ENCODE data around the gene GLE1.
"Not testable (repeated sequence)": the region's sequence is repeated elsewhere in the genome, so short reads cannot be mapped to it uniquely, and the experiment has no call there.

Gene GLE1

DNA sequence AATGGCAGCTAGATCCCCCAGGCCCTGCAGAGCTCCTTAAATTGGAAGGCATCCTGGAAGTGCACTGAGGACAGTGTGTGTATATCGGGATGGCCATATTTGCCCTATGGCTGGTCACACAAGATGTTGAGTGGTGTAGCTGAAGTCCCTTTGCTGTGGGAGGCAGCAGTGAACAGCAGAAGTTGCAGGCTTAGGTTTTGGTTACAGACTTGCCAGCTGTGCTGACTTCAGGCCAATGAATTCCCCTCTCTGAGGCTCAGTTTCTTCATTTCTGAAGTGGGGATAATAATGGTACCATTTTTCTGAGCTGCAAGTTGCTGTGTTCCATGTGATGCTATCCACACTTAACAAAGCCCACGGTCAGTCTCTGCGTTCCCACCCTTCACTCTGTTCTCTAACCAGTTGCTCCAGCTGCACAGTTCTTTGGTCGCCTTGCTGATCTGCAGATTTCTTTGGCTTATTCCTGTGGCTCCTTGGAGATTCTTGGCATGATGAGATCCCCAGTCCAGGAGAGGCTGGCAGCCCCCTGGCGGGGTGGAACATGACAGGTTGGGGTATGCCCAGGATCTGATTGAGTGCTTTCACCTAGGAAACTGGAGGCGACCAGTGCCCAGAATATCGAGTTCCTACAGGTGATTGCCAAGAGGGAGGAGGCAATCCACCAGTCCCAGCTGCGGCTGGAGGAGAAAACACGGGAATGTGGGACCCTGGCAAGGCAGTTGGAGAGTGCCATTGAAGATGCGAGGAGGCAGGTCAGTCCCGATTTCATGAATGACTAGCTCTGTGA, 6.5 kb upstream of the GLE1 start:
- DNase-seq, result no peak

DNA sequence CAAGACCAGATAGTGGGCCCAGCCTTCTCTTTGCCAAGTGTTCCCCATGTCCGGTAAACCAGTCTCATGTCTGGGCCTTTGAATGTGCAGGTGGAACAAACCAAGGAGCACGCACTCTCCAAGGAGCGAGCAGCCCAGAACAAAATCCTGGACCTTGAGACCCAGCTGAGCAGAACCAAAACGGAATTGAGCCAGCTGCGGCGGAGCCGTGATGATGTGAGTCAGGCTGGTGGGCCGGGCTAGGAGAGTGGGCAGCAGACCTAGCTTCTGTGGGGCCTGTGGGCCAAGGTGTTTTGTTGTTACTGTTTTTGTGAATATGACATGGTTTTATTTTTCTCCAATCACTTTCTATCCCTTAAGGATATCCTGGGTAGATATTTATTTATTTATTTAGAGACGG, 5.6 kb upstream of the GLE1 start:
- DNase-seq, result no peak

DNA sequence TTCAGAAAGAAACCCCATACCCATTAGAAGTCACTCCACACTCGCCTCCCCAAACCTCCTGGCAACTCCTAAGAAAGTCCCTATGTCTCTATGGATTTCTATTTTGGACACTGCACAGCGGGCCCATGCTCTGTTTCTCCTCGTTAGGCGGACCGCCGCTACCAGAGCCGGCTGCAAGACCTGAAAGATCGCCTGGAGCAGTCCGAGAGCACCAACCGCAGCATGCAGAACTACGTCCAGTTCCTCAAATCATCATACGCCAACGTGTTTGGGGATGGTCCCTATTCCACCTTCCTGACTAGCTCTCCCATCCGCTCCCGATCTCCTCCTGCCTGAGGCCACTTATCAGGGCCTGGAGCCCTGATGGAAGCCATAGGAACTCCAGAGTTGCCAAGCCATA, 4.6 kb upstream of the GLE1 start:
- DNase-seq, result no peak

DNA sequence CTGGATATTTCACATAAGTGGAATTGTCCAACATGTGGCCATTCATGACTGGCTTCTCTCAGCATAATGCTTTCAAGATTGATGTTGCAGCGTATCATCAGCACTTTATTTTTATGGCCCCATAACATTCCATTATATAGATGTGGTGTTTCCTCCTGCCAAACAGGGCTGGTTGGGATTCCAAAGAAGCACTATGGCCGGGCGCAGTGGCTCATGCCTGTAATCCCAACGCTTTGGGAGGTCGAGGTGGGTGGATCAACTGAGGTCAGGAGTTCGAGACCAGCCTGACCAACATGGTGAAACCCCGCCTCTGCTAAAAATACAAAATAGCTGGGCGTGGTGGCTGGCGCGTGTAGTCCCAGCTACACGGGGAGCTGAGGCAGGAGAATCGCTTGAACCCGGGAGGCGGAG, 1.1 kb upstream of the GLE1 start:
- not testable (repeated sequence) for DNase-seq

DNA sequence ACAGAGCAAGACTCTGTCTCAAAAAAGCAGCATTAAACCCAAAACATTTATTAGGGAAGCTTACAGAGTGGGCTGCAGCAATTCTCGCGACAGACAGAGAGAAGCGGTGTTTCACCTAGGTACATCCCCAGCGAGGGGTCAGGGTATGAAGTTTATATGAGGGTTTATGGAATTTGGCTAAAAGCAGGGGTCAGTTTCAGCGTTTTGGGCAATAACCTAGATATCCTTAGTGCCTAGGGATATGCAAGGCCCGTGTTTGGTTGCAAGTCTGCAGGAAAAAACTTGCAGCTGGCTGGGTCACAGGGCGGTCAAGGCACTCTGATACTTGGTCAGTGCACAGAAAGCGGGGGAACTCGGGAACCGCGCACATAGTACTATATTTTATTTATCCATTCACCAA, 649 bp upstream of the GLE1 start:
- no peak for DNase-seq

DNA sequence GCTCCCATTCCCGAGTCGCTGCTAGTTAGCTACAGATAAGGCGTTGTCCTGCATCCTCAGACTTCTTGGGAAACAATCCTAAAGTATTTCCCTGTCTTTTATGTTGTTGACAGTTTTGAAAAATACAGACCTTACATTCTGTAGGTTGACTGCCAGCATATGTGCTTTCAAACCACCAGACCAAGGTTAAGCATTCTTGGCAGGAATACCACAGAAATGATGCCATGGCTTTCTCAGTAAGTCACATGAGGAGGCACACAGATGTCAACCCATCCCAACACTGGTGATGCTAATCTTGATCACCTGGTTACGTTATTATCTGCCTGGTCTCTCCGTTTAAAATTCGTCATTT, 871 bp downstream of the GLE1 start:
- no peak for DNase-seq

DNA sequence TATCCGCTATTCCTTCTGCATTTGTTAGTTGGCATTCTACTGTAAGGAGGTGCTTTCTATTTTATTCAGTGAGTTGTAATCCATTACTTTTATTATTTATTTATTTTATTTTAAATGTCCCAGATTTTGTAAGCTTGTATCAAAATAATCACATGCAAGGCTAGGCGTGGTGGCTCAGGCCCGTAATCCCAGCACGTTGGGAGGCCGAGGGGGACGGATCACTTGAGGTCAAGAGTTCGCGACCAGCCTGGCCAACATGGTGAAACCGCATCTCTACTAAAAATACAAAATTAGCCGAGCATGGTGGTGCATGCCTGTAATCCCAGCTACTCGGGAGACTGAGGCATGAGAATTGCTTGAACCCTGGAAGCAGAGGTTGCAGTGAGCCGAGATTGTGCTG, 1.4 kb downstream of the GLE1 start:
- DNase-seq, result not testable (repeated sequence)

DNA sequence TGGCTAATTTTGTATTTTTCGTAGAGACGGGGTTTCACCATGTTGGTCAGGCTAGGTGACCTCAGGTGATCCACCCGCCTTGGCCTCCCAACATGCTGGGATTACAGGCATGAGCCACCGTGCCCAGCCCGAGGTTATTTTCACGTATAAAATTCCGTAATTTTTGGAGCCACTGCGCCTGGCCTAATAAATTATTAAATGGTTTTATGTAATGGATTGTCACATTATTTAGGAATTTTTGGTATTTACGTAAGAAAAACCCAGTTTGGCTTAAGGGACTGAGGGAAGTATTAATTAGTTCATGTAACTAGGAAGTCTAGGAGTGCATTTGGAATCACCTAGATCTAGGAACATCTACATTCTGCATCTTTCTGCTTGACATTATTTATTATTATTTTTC, 8.3 kb downstream of the GLE1 start:
- DNase-seq, result no peak

DNA sequence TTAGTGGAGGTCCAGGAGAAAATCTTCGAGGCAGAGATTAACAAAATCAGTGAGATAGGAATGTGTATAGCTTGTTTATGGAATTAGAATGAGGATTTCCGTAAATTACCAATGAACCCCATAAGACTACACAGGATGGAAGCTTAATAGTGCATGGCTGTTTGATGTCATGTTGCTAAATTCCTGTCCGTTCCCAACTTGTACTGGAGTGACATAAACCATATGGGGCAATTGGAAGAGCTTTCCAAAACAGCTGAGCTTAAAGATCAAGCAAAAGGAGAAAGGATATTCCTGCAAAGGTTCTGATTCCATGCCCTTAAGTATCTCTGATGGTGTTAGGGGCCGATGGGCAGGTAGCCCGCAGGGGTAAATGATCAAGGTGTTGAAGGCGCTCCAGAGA, 17.4 kb downstream of the GLE1 start:
- DNase-seq, result no peak

DNA sequence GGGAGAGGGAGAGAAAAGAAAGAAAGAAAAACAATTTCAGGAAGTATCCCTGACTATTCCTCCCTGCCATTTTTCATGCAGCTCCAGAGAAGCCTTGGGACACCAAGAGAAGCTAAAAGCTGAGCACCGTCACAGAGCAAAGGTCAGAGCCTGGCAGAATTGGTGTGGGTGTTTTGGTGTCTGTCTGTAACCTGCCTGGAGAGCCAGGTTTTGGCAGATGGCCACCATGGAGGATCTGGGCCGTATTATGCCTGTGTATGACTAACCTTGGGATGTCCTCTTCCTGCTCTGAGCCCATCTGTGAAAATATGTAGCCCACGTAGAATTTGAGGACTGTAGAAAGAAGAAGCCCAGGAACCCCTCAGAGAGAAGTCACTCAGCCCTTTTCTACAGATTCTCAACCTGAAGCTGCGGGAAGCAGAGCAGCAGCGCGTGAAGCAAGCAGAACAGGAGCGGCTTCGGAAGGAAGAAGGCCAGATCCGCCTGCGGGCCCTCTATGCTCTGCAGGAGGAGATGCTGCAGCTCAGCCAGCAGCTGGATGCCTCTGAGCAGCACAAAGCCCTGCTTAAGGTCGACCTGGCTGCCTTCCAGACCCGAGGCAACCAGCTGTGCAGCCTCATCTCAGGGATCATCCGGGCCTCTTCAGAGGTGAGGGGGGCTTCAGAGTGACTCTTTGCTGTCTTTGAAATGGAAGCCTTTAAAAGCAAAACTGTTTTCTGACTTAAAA, 18.8 kb downstream of the GLE1 start:
- peak; percentile 20 for DNase-seq

DNA sequence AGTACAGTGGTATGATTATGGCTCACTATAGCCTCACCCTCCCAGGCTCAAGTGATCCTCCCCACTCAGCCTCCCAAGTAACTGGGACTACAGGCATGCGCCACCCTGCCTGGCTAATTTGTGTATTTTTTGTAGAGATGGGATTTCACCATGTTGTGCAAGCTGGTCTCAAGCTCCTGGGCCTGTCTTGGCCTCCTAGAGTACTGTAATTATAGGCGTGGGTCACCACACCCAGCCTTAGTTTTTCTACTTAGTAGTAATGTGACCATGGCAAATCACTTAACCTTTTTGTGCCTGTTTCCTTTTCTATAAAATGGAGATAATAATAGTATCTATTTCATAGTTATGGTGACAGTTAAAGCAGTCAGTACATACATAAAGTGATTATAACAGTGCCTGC, 22.2 kb downstream of the GLE1 start:
- DNase-seq, result no peak

DNA sequence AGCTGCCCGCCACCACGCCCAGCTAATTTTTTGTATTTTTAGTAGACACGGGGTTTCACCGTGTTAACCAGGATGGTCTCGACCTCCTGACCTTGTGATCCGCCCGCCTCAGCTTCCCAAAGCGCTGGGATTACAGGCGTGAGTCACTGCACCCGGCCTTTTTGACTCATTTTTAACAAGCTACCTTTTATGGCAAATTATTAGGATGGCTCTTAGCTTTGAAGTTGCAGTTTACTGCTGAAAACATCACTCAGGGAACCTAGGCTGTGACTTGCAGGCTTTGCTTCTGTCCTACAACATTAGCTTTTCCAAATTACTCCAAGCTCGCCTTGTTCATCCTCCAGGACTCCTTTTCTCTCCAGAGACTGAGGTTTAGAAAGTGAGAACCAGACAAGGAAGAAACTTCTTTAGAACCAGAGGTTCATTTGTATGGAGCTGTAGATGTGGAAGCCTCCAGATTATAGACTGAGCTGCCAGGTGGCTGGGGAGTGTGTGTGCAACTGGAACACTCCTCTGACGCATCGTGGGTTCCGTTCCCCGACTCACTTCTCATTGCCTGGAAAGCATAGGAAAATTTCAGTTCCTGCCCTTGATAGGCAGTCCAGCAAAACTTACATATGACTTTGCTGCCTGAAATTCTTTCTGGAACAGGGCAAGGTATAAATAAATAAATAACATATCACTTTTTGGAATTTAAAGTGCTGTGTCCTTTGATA, 24.1 kb downstream of the GLE1 start:
- DNase-seq, result no peak

DNA sequence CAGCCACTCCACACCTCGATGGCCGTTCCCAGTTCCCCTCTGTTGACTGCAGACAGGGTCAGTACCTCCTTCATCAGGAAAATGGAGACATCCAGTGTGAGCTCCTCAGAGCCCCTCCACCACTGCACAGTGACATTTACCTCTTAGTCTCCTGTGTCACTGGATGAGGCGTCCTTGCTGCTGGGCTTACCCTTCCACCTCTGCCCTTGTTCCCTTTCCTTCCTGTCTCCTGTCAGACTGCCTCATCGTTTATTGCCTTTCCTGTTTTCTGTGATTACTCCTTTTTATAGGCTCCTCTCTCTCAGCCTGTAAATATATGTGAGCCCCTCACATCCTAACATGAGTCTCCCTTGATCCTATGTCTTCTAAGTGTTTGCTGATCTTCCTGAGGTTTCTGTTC, 24.7 kb downstream of the GLE1 start:
- DNase-seq, result no peak

DNA sequence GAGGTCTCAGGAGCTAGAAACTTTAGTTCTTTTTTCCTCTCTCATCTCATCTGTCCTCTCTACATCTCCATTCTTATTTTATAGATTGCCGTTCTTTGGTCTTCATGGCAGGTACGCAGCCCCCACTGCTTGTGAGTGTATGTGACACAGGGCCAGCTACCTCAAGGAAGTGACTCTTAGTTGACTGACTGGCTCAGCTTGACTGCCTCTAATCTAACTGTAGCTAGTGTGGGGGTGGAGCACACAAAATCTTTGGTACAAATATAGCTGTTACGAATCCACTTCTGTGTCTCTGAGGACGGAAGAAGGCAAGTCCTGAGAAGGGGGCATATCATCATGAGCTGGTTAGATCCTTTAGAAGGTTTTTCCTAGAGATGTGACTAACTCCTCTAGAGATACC, 28.1 kb downstream of the GLE1 start:
- DNase-seq, result no peak

DNA sequence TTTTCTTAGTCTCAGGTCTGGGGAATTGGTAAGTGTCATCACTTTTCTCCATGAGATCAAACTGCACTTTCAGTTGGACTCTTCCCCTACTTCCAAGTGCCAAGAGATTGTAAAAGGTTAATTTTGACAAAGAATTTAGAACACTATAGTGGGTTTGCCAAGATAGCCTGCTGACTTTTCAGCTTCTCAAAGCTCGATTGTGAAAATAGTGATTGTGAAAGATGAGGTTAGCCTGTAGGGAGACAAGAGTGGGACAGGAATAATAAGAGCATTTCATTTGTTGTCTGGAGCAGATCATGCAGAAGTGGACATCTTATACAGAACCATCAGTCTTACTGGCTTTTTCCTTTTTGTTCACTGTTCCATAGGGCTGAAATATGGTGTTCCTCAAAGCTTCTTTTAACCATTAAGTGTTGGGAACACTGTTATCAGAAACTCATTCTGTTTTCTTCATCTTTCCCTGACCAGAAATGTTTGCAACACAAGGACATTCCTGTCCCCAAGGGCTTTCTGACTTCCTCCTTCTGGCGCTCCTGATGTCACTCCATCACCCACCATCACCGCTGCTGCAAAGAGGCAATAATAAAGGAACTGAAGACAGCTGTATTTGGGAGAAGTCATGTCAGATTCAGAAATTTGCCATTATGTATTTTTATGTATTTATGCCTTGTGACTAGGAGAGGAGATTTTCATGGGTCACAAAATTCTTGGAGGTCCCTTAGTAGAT, 36.3 kb downstream of the GLE1 start:
- no peak for DNase-seq

DNA sequence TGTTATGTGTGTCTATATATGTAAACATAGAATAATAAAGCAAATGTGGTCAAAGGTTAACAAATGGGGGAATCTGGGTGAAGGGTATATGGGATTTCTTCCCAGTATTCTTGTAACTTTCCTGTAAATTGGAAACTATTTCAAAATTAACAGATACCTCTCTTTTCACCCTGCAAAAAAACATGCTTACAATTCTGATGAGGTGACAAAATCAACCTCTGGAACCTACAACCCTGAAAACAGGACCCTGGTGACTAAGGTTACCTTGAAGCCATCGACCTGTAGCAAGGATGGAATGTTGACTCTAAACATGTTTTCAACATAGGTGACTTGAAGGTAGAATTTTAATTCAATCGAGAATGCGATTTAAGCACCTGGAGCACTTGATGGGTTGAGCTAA, 42.0 kb downstream of the GLE1 start:
- no peak for DNase-seq

DNA sequence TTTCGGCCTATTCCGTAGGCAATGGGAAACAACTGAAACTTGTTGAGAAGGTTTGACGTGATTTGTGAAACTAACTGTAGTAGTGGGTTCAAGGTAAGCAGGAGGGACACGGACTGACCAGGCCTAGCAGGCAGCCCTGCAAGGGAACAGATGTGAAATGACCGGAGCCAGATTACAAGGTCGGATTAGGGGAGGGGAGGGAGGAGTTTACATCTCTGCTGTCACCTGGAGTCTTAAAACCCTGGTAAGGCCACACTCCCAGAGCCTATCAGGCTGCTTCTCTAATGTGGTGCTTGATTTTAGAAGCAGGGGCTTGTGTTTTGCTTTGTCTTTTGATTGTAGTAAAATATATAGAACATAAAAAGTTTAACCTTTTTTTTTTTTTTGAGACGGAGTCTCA, 44.4 kb downstream of the GLE1 start:
- no peak for DNase-seq

DNA sequence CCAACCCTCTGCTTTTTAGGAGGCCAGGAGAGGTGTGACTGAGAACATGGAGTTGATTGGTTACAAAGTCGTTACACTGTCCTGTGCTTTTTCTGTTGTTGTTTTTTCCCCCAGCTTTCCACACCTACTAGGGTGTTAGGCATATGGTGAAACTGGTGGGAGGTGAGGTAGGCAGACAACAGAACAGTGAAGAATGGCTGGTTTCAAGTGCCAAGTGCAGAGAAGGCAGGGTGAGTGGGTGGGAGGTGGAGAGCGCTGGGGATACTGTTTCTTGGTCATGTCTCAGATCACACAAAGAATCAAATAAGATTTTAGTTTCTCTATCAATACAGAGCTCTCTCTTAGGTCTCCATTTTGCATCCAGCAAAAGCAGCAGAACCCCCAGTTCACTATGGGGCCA, 45.7 kb downstream of the GLE1 start:
- DNase-seq, result no peak

DNA sequence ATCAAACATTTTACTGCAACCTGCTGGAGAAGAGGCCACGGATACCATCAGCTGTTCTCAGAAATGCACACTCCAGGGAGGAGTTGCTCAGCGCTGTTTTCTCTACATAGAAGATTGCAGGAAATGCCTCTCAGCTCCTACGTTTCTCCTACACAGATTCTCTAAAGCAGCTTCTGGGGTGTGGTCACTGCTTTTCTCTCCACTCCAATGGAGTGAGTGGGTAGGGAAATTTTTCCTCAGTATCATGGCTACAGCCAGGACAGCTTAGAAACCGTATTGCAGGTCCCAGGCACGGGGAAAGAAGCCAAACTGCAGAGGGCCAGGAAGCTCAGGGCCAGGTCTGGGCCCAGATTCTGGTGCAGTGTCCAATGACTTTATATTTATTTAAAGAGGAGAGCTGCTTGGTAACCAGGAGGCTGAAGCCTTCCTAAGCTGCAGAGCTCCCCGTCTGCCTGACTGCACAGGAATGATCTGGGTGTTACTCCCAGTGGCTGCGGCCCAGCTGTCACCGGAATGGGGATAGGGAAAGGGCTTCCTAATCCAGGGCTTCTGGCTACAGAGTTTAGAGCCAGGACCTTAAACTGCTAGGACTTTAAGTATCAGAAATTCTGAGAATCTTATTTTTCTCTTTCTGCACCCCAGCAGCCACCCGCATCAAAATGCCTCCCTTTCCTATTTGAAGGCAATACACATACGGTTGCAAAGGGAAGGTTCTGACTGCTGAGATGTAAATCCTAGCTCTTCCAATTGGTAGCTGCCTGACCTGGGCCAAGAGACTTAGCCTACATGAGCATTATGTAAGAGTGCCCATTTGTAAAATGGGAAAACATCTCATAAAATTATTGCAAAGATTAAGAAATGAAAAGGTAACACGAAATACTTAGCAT, 46.5 kb downstream of the GLE1 start:
- no peak for DNase-seq

DNA sequence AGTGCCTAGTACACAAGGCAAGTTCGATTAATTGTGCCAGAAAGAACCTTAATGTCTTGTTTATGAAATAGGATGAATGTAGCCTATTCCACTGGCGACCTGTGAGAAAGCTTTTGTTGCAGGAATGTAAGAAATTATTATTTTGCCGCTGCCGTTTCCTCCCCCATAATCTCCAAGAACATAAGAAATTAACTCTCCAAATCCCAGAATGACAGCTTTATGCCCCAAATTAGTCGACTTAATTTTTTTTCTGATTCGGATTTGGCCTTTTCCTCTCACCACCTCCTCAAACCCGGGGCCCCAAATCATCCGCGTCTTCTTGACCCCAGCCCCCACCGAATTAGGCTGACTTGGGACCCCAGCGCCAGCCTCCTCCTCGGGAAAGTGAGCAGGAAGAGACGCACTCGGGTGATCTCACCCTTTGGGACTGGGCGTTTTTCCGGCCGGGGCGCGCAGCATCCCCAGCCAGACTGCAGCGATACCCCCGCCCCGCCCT, 47.2 kb downstream of the GLE1 start:
- no peak for DNase-seq

DNA sequence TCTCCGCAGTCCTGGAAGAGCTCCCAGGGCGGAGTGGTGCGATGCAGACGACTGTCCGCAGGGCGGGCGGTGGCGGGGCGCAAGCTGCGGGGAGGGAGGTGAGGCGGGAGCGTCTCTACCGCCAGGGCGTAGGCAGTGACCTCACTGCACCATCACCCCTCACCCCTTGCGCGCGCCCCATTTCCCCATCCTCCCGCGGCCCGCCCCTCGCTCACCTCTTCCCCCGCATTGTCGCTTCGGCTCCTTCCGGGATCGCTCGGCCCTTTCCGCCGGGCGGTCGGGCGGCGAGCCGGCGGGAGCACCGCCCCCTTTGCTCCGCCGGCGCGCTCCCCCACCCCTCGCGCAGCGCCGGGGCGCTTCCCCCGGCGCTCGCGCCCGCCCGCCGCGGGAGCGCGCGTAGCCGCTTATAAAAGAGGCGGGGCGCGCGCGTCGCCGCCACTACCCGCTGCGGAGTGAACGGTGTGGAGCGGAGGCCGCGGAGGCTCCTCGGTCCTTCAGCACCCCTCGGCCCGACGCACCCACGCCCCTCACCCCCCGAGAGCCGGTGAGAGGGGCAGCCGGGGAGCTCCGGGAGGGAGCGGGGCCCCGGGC, 47.7 kb downstream of the GLE1 start, which contains the start of gene SPTAN1:
TSS of gene SPTAN1 (plus strand) at position 435 of the 591 bp plus-strand sequence. CDS start 14,154 bp downstream, outside the sequence.
- peak; percentile 48 for DNase-seq
